HG03139 (cell line): ENCODE measurements around the gene ASCL2.
"Not testable (repeated sequence)": the region's sequence is repeated elsewhere in the genome, so short reads cannot be mapped to it uniquely, and the experiment has no call there.

ENCODE experiments used
- ATAC-seq: cut with Tn5 transposase; IDR thresholded peaks from one replicate; pipeline ENCODE4 v1.9.1; 2021; ENCODE audit not compliant: unreplicated experiment

Gene ASCL2

DNA sequence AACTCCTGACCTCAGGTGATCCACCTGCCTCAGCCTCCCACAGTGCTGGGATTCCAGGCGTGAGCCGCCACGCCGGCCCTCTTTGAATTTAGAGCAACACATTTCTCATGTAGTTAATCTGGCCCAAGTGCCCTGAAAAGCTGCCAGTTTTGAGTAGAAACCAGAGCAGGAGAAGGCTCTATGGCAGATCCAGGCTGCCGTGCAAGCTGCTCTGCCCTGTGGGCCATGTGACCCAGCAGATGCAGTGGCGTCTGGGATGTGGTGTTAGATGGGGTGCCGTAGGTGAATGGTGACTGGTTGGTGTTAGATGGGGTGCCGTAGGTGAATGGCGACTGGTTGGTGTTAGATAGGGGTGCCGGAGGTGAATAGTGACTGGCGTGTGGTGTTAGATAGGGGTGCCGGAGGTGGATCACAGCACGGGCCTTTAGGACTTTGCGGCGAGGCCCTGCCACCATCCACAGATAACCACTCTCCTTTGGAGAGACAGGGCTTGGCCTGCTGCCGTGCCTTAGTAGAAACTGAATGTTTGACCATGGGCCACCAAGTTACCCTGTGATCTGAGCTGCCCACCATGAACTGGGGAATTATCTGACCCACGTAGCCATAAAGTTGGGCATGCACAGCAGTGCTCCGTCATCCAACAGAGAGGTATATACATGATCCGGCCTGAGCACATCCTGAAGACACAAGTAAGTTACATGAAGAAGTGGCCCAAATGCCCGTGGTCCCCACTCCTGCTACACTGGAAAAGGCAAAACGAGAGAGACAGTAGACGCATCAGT, 32.7 kb downstream of the ASCL2 start:
- no peak for ATAC-seq

DNA sequence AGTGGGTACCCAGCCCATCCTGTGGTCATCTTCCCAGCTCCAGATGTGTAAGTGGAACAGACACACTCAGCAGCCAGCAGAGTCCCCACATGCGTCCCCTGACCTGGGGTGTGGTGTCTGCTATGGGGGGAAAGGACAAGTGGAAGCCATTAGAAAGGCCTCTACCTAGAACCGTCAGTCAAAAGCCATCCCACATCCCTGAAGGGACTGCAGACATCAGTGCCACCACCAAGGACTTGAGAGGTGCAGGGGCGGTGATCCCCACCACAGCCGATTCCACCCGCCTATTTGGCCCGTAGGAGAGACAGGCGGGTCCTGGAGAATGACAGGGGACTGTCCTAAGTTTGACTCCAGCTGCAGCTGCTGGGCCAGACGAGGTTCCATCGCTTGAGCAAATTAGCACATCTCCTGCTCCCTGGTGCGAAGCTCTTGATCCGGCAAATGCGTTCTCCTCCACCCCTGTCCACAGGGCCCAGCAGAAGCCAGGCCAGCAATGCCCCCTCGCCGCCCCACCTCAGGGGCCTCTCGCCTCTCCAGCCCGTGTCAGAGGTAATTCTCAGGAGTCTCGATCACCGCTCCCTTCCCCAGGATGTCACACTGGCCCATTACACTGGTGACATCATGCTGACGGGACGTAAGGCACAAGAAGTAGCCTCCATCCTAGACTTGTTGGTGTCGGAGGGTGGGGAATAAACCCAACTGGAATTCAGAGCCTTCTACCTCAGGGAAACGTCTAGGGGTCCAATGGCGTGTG, 33.8 kb downstream of the ASCL2 start:
- not testable (repeated sequence) for ATAC-seq

DNA sequence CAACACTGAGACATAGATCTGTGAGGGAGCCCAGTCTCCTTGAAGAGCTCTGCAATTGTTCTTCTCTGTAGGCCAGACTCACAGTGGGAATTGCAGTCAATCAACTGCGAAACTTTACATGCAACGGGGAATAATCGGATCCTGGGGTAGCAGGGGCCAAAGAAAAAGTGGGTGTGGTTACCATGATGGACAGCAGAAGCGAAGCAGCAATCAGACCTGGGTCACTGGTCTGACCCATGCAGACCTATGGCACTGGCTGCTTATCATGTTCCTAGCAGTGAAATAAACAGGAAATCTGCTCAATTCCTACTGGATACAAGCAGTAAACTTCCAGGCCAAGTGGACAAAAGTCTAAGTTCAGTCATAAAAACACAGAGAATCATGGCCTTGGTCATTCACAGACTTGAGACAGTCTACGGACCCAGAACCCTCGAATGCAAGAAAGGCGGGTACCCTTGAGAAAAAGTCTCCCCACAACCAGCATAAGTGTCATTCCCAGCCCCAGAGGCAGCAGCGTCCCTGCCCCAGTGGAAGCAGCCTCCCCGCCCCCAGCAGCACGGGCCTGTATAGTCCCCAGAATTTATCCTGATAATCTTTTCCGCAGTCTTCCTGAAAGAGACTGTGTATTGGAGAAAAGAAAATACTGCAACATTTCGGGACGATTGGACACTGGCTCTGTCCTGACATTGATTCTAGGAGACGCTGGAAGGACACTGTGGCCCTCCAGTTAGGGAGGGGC, 34.6 kb downstream of the ASCL2 start:
- no peak for ATAC-seq

DNA sequence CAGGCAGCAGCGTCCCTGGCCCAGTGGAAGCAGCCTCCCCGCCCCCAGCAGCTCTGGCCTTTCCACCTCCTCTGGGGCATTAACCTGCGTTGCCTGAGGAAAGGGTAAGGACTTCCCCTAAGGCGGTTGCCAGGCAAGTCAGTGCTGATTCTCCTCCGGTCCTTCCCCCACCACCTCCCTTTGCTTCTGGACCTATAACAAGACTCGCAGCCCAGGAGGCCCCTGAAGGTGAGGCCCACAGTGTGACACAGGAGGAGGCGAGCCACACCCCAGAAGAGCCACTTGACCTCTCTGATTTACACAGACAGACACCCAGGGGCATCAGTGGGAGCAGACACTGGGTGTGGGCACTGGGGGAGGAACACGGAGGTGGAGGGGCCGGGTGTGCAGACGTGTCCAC, 35.4 kb downstream of the ASCL2 start:
- no peak for ATAC-seq

DNA sequence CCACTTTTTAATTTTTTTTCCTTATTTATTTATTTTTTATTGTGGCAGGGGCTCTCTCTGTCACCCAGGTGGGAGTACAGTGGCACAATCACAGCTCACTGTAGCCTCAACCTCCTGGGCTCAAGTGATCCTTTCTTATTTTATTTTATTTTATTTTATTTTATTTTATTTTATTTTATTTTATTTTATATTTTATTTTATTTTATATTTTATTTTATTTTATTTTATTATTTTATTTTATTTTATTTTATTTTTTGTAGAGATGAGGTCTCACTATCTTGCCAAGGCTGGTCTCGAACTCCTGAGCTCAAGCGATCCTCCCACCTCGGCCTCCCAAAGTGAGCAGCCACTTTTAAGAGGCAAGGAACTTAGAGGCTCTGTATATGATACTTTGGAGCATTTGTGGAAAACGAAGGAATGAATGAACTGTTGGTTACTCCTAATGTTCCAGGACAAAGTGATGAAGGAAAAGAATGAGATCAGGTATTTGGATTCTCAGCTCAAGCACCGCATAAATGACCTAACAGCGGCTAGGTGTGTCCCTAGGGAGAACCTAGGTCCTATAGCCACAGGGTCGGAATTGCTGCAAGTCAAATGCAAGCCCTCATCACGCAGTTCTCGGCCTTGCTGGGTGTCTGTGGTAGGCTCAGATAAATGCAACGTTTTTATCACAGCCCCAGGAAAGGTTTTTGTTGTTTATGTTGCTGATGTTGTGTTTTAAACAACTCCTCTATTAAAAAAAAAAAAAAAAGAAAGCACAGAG, 36.5 kb downstream of the ASCL2 start:
- ATAC-seq = no peak

DNA sequence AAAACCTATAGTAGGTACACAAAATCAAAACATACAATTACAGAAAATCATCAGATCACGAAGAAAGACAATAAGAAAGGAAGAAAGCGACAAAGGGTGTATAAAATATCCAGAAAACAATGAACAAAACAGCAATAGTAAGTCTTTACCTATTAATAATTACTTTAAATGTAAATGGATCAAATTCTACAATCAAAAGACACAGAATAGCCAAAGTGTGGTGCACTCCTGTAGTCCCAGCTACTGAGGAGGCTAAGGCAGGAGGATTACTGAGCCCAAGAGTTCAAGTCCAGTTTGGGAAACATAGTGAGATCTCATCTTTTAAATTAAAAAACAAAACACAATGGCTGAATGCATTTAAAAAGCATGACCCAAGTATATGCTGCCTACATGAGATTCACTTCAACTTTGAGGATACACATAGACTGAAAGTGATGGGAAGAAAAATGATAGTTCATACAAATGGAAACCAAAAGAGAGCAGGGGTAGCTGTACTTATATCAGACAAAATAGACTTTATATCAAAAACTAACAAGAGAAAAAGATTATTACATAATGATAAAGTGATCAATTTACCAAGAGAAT, 40.6 kb downstream of the ASCL2 start:
- no peak for ATAC-seq

DNA sequence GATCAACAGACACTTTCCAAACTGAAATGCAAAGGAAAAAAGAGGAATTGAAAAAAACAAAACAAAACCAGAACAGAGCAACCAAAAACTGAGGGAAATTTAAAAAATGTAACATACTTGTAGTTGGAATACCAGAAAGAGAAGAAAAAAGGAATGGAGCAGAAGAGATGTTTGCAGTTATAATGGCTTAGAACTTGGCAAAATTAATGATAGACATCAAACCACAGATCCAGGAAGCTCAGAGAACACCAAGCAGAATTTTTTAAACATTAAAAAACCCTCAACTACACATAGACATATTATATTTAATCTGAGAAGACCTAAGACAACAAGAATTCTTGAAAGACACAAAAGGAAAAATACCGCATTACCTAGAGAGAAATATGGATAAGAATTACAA, 46.1 kb downstream of the ASCL2 start:
- no peak for ATAC-seq

DNA sequence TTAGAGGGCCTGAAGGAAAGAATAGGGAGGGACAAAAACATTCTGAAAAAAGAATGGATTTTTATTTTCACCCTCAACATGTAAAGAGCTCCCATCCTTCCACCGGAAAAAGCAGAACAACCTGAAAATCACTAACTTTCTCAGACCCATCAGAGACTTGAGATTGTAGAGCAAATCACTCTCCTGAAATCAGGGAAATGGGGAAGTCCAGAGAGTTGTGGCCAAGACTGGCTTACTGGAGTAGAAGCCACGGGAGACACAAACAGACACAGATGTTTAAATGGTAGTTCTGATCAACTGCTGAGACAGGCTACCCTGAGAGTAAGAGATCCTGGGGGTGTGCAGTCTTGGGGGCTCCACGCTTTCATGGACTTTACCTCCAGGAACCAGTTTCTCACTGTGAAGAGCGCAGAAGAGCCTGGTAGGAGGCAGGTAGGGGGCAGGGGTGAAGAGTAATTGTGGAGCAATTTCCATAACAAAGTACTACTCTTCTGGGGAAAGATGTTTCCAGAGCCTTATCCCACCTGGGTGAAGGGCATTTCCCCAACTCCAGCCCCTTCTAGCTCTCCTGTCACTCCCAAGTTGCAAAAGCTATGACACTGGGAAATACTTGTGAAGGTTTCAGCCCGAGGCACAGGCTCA, 47.1 kb downstream of the ASCL2 start:
- no peak for ATAC-seq

DNA sequence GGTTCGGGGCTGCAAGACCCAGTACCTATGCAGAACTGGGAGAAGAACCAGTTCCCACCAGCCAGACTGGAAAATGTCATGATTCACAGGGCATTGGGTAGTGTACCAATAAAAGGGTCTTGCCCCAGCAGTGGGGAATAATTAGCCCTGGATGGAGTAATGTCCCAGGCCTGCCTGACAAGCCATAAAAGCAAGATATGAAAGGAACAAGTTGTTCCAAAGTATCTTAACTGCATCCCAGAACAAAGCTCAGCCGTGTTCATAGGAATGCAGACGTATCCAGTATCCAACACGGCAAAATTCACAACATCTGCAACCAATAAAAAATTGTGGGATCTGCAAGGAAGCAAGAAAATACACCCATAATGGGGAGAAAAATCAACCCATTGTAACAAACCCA, 47.9 kb downstream of the ASCL2 start:
- no peak for ATAC-seq

DNA sequence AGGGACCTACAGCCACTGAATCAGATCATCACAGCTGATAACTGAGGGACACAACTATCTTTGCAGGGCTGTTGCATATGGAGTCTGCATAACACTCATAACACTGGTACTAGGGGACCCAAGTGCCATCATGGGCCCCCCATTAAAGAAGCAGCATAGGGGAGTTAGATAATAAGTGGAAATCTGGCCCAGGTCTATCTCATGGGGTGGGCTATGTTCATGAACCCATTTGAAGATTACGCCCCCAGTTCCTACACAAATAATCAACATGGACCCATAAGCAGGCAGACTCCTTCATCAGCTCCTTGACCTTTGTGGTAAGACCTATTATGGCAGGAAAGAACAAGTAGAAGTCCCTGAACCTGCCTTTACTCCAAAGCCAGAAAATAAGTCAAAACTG, 48.8 kb downstream of the ASCL2 start:
- no peak for ATAC-seq

DNA sequence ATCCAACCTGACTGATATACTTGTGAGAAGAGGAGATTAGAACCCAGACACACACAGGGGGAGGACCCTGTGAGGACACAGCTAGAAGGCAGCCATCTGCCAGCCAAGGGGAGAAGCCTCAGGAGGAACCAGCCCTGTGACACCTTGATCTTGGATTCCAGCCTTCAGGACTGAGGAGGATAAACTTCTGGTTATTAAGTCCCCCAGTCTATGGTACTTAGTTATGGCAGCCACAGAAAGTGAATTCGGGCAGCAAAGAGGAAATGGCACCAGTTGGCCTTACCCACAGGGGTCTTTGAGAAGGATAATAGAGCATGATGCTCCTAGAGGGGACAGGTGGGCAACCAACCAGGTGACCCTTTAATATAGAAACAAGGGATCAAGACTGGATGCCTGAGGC, 49.4 kb downstream of the ASCL2 start:
- ATAC-seq = no peak

DNA sequence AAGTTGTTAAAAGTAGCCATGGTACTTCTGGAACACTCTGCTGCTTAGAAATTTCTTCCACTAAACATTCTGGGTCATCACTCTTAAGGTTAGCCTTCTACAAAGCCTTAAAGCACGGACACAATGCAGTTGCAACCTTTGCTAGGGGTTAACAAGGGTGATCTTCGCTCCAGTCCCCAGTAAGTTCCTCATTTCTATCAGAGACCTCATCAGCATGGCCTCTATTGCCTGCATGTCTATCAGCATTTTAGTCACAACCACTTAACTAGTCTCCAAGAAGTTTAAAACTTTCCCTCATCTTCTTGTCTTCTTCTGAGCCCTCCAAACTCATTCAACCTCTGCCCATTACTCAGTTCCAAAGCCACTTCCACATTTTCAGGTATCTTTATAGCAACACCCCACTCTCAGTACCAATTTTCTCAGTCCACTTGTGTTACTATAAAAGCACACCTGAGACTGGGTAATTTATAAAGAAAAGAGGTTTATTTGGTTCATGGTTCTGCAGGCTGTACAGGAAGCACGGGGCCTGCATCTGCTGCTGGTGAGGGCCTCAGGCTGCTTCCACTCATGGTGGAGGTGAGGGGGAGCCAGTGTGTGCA, 50.1 kb downstream of the ASCL2 start:
- no peak for ATAC-seq

DNA sequence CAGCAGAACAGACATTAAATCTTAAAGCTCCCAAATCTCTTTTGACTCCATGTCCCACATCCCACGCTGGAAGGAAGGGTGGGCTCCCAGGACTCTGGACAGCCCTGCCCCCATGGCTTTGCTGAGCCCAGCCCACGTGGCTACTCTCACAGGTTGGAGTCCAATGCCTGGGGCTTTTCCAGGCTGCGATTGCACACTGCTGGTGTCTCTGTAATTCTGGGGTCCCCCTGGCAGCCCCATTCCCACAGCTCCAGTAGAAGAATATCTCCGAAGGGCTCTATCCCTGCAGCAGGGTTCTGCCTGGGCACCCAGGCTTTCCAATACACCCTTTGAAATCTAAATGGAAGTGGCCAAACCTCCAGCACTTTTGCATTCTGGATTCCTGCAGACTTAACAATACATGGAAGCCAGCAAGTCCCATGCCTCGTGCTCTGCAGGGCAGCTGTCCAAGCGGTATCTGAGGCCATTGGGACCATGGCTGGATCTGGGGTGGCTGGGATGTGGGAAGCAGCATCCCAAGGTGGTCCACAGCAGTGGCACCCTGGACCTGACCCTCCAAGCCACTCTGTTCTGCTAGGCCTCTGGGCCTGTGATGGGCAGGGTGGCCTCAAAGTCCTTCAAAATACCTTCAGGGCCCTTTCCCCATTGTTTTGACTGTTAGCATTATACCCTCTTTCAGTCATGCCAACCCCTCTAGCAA, 50.9 kb downstream of the ASCL2 start:
- no peak for ATAC-seq
